Subcutaneous abdominal adipose tissue (tissue), 5 donors: ENCODE data around the gene BCAS1.

ENCODE experiments used
- H3K27ac ChIP-seq: one replicate; pipeline ENCODE4 v1.7.0; 2013; ENCODE audit warnings: low read depth, mild to moderate bottlenecking, inconsistent platforms, low read length, moderate library complexity
- H3K27me3 ChIP-seq, 5 donors: one replicate each; pipeline ENCODE4 v1.7.0; 2013; ENCODE audit warnings: low read length in 5 of 5, inconsistent platforms in 1 of 5; ENCODE audit not compliant: control insufficient read depth in 5 of 5, insufficient read depth in 4 of 5
- H3K36me3 ChIP-seq, 5 donors: one replicate each; pipeline ENCODE4 v1.7.0; 2013; ENCODE audit warnings: low read length in 5 of 5; ENCODE audit not compliant: control insufficient read depth in 5 of 5, insufficient read depth in 5 of 5
- H3K4me1 ChIP-seq, 5 donors: one replicate each; pipeline ENCODE4 v1.7.0; 2013; ENCODE audit warnings: low read length in 5 of 5, mild to moderate bottlenecking in 3 of 5, moderate library complexity in 1 of 5; ENCODE audit not compliant: control insufficient read depth in 5 of 5, insufficient read depth in 5 of 5
- H3K4me3 ChIP-seq, 5 donors: one replicate each; pipeline ENCODE4 v1.7.0; 2013; ENCODE audit warnings: low read length in 5 of 5, low read depth in 1 of 5
- H3K9ac ChIP-seq, 5 donors: one replicate each; pipeline ENCODE4 v1.7.0; 2013; ENCODE audit warnings: low read length in 5 of 5, mild to moderate bottlenecking in 4 of 5, moderate library complexity in 3 of 5
- H3K9me3 ChIP-seq, 5 donors: one replicate each; pipeline ENCODE4 v1.7.0; 2013; ENCODE audit warnings: low read length in 5 of 5; ENCODE audit not compliant: control insufficient read depth in 5 of 5
- donor health status: healthy.
- donor health status: healthy.
- donor health status: healthy.
- donor health status: healthy.
- donor health status: healthy.

The BCAS1 gene

GRCh38 chr20:53927990-53928389, 142.4 kb downstream of the BCAS1 start:
- no peaks in the 10 kb centered on the region for H3K36me3 ChIP-seq
- H3K27ac ChIP-seq: no peak overlapping the region
- H3K4me3 ChIP-seq: no peak overlapping the region
- no peaks in the 10 kb centered on the region for H3K27me3 ChIP-seq
- peaks cover 9 to 31% (median 25%) of the 10 kb centered on the region in 5 donors for H3K4me1 ChIP-seq
- H3K9me3 ChIP-seq: no peaks in the 10 kb centered on the region
- no peak overlapping the region for H3K9ac ChIP-seq

GRCh38 chr20:53926428-53927028, 143.9 kb downstream of the BCAS1 start:
- H3K27me3 ChIP-seq: no peaks in the 10 kb centered on the region
- no peaks in the 10 kb centered on the region for H3K9me3 ChIP-seq
- H3K27ac ChIP-seq: peak overlapping the region; percentile 45
- H3K36me3 ChIP-seq: no peaks in the 10 kb centered on the region
- H3K9ac ChIP-seq: peak overlapping the region in 1 of 5 donors; percentile 32
- H3K4me3 ChIP-seq: no peak overlapping the region
- peaks cover 11 to 42% (median 36%) of the 10 kb centered on the region in 5 donors for H3K4me1 ChIP-seq

GRCh38 chr20:53925651-53926401, 144.6 kb downstream of the BCAS1 start:
- Histone ChIP-seq H3K36me3 (no peaks in the 10 kb centered on the region), H3K4me1 (peaks cover 11 to 46% (median 36%) of the 10 kb centered on the region in 5 donors), H3K9me3 (no peaks in the 10 kb centered on the region), H3K9ac (peak overlapping the region in 1 of 5 donors; percentile 32), H3K27ac (peak overlapping the region; percentile 45), H3K4me3 (no peak overlapping the region), H3K27me3 (no peaks in the 10 kb centered on the region)

GRCh38 chr20:53923566-53924369, 146.6 kb downstream of the BCAS1 start:
- H3K4me1 ChIP-seq: peaks cover 11 to 47% (median 36%) of the 10 kb centered on the region in 5 donors
- H3K4me3 ChIP-seq: no peak overlapping the region
- H3K9me3 ChIP-seq: no peaks in the 10 kb centered on the region
- H3K9ac ChIP-seq: no peak overlapping the region
- H3K27me3 ChIP-seq: no peaks in the 10 kb centered on the region
- H3K36me3 ChIP-seq: no peaks in the 10 kb centered on the region
- peak overlapping the region; percentile 80 for H3K27ac ChIP-seq

GRCh38 chr20:53922901-53923314, 147.5 kb downstream of the BCAS1 start:
- Histone ChIP-seq H3K36me3 (no peaks in the 10 kb centered on the region), H3K9ac (peak overlapping the region in 2 of 5 donors; percentile 12 to 56), H3K27ac (peak overlapping the region; percentile 80), H3K4me1 (peaks cover 11 to 49% (median 37%) of the 10 kb centered on the region in 5 donors), H3K4me3 (peak overlapping the region in 1 of 5 donors; percentile 22), H3K27me3 (no peaks in the 10 kb centered on the region), H3K9me3 (no peaks in the 10 kb centered on the region)

- Histone ChIP-seq H3K27ac (no peak overlapping the region), H3K9me3 (no peaks in the 10 kb centered on the region), H3K36me3 (no peaks in the 10 kb centered on the region), H3K4me3 (no peak overlapping the region), H3K27me3 (no peaks in the 10 kb centered on the region), H3K4me1 (peaks cover 19 to 55% (median 44%) of the 10 kb centered on the region in 5 donors), H3K9ac (no peak overlapping the region)
Measured at GRCh38 chr20:53921443-53921973, 148.9 kb downstream of the BCAS1 start.

- no peak overlapping the region for H3K27ac ChIP-seq
- no peak overlapping the region for H3K4me3 ChIP-seq
- H3K9ac ChIP-seq: no peak overlapping the region
- H3K27me3 ChIP-seq: no peaks in the 10 kb centered on the region
- H3K9me3 ChIP-seq: no peaks in the 10 kb centered on the region
- H3K36me3 ChIP-seq: no peaks in the 10 kb centered on the region
- H3K4me1 ChIP-seq: peaks cover 16 to 54% (median 42%) of the 10 kb centered on the region in 5 donors
Measured at GRCh38 chr20:53920647-53921245, 149.6 kb downstream of the BCAS1 start.

GRCh38 chr20:53919886-53920285, 150.5 kb downstream of the BCAS1 start:
- H3K27me3 ChIP-seq: no peaks in the 10 kb centered on the region
- H3K9me3 ChIP-seq: no peaks in the 10 kb centered on the region
- H3K27ac ChIP-seq: no peak overlapping the region
- no peak overlapping the region for H3K4me3 ChIP-seq
- H3K9ac ChIP-seq: no peak overlapping the region
- H3K4me1 ChIP-seq: peaks cover 16 to 61% (median 48%) of the 10 kb centered on the region in 5 donors
- no peaks in the 10 kb centered on the region for H3K36me3 ChIP-seq

GRCh38 chr20:53918949-53919361, 151.4 kb downstream of the BCAS1 start:
- Histone ChIP-seq H3K4me1 (peaks cover 16 to 64% (median 50%) of the 10 kb centered on the region in 5 donors), H3K27ac (no peak overlapping the region), H3K4me3 (no peak overlapping the region), H3K27me3 (no peaks in the 10 kb centered on the region), H3K36me3 (no peaks in the 10 kb centered on the region), H3K9me3 (no peaks in the 10 kb centered on the region), H3K9ac (no peak overlapping the region)
